Left renal pelvis (tissue), 4 donors: Measurements from ENCODE around the gene UBAC2. TPM values are rescaled to one million over a fixed set of nuclear protein-coding genes. Genes with fewer than 3 reads are reported as not detected.

ENCODE experiments used
- DNase-seq, 4 donors: peaks; one replicate each; pipeline ENCODE4 v3.0.0-alpha.2; 2013; ENCODE audit warnings: low read depth in 4 of 4, low spot score in 3 of 4
- polyA plus RNA-seq, 4 donors: library from polyadenylated mRNA; unstranded; fragments of 120-200 nt; gene quantifications; one replicate each; pipeline ENCODE4 v1.2.1, GENCODE V29; 2013; ENCODE audit not compliant: insufficient read length in 4 of 4

The UBAC2 gene
- polyA plus RNA-seq, 4 donors: 74.5 to 107 (median 94.7) TPM

DNA sequence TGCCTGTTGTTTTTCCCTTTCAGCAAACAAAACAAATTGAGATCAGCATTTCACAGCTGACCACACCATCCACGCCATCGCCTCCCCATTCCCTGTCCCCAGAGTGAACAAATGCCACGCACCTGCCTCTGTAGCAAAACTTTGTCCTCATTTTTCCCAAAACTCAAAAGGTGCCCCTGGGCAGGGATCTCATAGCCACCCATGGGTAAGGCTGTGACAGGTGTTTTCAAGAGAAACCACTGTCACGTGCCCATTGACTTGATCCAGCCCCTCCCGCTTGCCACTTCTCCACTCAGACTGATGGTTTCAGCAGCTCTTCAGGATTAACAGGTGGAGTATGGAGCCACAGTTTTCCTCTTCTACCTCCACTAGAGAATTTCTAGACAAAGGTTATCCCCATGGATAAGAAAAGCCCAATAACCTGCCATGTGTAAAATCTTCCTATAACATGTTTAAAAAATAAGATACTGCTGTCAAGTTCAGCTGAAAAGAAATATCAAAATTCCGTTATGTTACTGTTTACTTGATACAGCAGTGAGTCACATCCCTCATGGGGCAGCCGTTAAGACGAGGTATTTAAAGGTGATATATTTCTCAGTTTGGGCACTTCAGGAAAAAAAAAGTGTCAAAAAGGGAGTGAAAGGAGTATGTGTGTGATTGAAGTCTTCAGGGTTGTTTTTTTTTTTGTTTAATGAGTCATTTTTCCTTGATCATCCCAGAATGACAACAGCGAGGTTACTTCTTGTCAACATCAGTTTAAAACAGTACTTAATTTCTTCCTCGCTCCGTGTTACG is 170.0 kb downstream of the UBAC2 start:
- no peak for DNase-seq

DNA sequence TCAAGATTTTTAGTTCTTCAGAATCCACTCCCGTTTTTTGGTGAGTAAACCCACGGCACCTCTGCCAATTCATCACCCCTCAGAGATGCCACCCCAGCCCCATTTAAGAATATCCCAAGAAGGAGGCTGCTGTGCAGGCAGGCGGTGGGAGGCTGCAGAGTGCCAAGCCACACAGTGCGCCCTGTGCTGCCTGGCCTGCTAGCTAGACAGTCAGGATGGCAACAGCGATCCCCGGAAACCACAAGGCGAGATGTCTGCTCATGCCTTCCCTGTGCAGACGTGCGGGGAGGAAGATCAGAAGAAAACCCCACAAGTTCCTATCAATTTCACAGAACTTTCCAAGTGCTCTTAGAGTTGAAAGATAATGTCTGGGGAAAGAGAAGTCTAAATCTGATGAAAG is 171.3 kb downstream of the UBAC2 start:
- no peak for DNase-seq

DNA sequence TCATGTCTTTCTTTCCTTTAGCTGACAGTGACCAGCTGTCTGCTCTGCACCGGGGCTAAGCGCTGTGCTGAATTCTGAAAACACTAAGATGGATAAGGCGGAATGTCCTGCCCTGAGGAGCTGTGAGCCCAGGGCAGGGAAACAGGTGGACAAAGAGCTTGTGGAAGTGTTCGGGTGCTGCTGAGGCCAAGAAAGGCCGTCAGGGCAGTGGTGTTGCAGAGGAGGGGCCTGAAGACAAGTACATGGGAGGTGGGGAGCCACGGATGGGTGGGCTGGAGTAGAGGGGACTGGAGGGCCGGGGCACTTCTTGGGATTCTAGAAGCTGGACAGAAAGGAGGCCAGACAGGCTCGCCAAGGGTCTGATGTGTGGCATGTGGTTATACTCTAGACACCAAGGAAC is 172.8 kb downstream of the UBAC2 start:
- DNase-seq: no peak

DNA sequence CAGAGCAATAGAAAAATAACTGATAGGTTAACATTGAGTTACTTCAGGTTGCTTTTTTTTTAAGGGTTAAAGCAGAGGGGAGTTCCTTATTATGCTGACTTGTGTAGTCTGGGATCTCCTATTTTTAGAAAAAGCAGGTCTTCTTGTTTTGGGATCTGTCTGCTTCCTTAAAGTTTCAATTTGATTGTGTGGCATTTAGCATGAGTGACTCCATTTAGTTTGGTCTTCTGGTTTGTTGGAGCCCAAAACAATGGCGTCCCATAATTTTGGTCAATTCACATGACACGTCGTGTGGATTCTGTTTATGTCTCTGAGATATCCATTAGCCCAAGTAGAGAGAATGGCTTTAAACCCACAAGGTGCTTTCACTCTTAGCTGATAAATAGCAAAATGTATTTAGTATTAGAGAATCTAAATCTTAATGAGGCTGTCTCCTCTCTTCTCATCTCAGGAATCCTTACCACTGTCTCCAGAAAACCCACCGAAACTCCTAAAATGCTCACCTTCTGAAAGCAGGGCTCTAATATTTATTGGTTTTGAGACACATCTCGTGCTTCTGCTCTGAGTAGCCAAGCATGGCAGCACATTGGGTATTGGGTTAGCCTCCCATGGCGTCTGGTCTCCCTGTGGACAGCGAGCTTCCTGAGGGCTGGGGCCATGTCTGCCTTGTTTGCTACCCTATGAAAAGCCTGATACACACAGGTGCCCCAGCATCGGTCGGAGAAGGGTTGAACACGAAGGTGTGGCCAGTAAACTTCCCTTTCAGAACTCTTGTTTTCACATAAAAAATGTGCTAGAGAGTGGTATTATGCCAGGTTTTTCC is 173.7 kb downstream of the UBAC2 start:
- no peak for DNase-seq

DNA sequence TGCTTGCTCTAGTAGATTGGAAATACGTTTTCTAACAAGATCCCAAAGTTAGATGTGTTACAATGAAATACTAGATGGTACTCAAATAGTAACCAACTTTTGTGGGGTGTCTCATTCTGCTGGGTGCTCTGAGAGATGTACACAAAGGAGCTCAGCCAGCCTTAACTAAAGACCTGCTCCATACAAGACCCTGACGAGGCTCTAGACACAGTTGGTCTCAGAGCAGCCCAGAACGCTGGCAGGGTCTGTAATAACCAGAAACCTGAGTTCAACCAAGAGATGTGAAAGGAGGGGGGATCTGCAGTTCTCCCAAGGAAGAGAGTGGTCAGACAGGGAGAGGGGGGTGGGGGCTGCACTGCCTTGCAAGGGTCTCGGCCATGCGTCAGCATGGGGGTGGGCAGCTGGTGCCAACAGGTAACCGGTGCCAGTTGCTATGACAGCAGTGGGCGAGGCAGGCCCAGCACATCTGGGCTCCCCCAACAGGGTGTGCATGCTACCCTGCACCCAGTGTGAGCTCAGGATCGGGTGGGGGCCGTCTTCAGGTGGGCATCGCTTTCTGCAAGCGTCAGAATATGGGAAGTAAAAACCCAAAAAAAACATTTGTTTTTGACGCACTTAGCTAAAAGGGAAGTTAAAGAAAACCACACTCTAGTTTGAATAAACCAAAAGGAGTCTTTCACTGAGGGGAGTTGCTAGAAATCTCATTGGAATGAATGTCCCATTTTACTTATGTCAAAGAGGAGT is 174.5 kb downstream of the UBAC2 start:
- DNase-seq: no peak

DNA sequence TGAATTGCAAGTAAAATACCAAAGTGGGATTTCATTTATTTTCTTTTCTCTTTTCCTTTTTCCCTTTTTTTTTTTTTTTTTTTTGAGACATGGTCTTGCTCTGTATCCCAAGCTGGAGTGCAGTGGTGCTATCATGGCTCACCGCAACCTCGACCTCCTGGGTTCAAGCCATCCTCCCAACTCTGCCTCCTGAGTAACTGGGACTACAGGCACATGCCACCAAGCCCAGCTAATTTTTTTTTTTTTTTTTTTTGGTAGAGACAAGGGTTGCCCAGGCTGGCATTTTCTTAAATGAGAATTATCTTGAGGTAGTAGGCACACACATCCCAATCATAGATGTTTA is 175.1 kb downstream of the UBAC2 start:
- no peak for DNase-seq

DNA sequence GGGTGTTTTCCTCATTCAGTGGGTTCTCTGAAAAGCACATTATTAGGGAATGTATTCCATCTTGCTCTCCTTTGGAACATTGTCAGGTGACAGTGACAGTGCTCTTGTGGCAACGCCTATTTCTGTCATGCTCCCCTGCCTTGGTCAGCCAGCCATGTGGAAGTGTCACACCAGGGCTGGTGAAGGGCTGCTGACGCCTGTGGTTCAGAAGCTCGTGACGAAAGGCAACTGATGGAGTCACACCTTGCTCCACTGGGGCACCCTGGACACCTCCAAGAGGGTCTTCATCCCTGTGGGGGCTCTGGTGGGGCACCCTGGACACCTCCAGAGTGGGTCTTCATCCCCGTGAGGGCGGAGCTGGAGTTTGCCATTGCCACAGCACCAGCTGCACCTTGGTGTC is 175.5 kb downstream of the UBAC2 start:
- no peak for DNase-seq

DNA sequence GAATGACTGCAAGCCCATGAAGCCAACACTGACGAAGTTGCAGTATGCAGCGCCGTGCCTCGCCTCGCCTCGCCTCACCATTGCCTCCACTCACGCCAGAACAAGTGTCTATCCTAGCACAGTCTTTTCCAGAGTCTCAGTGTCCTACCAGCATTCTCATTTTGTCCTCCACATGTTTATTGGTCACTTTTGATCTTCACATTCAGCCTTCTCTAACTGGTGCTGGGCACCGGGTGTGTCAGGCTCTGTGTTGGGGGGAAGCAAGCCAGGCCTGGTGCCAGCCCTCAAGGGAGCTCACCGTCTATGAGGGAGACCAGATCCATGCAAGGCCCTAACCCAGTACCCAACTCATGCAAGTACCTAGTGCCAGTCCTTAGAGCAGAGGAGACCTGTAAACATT is 176.3 kb downstream of the UBAC2 start:
- DNase-seq: no peak

DNA sequence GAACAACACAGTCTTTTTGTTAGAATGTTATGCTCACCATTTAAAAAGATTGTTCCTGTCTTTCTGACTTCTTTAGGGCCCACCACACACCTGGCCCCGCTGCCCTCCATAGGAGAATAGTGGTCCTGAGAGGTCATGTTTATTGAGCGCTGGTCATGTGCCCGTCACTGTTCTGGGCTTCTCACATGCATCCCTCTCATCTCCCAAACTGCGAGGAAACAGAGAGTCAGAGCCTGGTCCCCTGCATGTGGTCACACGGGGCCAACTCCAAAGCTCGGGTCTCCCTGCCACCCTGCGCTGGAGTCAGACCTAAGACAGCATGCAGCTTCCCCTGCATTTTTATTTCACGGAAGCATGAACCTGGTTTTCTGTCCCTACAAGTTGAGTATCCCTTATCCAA is 177.0 kb downstream of the UBAC2 start:
- no peak for DNase-seq

DNA sequence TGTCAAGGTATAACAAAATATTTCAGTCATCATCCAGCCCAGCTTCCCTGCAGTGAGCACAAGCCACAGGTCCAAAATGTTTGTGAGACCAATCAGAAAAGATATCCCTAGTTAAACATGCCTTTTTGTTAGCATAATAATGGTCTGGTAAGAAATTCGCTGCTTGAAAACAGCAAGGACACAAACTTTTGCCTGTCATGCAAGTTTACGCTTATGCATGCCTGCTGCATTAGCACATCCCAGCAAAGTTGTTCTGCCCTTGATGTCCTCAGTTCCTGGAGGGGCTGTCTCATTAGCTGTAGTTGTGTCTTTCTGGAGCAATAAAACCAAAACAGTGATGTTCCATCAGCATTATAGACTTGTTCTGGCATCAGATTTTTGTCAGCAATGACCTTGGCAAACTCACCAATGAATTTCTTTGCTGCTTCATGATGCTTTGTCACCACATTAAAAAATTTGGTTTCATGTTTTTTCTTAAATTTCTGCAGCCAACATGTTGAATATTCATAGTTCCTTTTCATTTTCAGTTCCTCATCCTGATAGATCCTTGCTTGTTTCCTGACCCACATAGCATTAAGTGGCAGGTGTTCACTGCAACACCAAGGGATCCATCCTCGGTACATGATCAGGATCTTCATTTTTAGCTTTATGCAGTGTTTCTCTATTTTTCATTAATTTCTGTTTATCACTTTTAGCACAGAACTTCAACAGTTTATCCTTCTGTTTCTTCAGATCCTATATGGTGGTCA is 178.5 kb downstream of the UBAC2 start:
- DNase-seq: no peak

DNA sequence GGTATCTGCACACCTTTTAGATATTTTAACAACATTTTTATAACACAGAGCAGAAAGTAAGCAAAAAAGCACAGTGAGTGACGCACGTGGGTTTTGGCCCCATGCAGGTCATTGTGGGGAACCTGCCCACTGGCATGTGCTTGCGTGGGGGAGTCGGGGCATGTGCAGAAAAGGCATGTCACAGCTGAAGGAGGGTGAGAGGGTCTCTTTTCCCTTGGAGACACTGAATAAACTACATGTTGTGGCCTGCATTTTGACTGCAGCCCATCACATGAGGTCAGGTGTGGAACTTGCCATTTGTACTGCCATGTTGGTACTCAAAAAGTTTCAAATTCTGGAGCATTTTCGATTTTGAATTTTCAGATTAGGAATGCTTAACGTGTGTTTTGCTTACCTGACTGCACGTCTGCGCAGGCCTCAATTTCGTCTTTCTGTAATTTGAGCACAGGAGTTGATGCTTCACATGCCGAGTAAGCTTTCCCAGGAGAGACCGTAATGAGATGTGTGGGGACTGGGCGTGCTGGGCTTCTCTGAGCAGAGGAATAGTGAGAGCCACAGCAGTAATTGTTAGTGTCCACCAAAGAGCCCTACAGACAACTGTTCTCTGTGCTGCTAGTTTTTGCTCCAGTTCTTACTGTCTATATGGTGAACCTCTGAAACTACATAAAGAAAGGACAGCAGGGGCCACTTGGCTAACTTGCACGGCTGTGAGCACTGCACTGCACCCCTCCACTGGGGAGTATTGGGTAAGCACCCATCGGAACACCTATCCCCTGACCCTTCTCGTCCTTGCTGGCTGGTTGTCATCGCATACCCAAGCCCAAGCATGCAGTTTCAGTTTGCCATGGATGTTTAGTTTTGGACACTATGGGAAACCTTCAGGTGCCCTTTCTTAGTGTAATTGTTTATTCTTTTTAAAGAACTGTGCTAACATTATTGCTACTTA is 179.5 kb downstream of the UBAC2 start:
- DNase-seq: no peak

DNA sequence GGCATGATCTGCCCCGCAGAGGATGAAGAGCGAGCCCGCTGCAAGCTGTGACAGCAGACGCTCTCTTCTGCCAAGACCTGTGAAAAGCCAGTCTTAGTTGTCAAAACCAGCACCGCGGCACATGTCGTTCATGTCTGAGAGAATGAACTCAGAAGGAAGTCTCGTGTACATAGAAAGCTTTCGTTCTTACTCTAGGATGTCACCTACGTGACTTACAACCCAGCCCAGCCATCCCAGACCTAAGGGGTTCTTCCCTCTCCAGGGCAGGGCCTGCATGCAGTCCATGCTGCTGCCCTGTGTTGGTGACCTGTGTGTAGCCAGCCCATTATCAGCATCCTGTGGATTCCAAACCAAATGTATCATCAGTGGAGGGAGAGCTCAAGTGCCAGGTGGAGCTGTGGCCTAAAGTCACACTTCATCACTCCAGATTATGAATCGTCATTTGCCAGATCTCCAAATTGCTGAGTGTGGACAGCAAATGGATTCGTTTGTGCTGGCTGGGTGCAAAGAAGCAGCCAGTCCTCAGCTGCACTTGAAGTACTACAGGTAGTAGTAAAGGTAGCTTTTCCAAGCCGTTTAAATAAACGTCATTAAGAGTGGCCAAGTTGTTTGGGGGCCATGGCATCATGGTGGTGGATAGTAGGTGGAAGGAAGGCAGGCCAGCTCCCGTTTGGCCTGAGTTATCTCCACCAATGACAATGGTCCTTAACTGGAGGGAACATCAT is 180.4 kb downstream of the UBAC2 start:
- DNase-seq: no peak

DNA sequence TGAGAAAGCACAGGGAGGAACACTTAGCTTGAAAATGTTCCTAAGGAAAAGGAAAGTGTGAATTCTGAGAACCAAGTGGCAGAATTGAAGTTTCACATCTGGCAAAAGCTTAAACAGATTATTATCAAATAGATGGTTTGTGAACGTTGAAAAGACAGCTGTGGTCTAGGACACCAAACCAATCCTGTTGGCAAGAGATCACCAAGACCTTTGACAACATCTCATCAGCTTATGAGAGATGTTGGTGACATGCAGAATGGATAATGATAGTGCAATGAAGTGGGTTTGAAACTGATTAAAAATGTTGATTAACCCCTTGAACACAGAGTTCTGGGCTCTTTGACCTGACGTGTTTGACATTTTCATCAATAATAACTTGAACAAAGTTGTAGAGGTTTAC is 181.1 kb downstream of the UBAC2 start:
- DNase-seq: no peak

DNA sequence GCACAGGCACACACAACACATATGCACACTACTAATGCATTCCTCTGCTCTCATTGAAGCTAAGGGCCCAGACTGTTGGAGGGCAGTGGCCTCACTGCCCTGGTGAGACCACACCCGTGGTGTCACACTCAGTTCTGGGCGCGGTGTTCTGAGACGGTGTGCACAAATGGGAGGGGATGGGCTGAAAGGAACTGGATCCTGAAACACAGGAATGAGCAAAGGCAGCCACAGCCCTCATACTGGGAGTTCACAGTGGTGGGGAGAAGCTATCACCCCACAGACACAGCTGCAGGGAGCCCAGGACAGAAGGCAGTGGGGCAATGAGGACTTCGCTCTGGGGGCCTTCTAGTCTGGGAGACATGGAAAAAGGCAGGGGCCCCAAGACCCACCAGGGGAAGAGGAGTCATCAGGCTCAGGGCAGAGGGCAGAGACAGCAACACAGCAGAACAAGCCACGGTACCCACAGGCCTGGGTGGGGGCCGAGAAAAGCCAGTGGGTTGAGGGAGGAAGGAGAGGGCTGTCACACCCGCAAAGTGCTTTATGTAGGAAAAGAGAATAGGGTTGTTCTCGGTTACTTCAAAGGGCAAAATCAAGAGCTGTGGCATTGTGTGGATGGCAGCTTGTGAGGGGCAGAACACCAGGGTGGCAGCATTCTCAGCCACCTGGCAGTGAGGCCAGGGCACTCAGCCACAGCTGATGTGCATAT is 181.9 kb downstream of the UBAC2 start:
- DNase-seq: no peak

DNA sequence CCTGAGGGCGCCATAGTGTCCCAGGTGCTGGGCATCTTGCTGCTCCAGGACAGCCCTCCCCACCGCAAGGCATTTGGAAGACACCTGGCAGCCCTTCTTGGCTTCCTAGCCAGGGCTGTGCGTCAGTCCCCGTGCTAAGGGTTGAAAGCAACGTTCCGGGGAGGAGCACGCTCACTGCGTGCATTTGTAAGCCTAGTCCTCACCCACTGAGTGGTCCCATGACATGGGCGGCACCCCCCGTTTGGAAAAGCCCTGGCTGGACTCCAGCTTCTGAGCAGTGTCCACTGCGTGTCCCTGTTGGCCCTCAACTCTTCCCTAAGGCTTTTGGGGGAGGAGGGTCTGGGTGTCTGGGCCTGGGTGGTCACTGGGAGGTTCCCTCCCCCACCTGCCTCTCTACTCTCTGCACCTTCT is 182.9 kb downstream of the UBAC2 start:
- DNase-seq: no peak

DNA sequence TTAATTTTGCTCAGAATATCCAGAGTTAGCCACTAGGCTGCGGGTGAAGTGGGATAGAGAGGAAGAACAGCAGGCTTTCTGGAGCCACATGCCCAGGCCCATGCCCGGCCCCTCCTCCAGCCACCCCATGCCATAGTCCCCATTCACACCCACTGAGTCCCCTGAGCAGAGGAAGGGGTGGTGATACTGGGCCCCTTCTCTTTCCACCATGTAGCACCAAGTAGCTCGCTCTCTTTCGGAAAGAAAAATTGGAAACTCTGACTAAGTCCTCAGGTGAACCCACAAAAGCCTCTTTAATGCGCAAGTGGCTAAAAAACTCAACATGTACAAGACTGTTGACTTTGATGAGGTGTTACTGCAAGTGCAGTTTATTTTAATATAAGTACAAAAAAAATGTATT is 183.3 kb downstream of the UBAC2 start:
- DNase-seq: no peak

DNA sequence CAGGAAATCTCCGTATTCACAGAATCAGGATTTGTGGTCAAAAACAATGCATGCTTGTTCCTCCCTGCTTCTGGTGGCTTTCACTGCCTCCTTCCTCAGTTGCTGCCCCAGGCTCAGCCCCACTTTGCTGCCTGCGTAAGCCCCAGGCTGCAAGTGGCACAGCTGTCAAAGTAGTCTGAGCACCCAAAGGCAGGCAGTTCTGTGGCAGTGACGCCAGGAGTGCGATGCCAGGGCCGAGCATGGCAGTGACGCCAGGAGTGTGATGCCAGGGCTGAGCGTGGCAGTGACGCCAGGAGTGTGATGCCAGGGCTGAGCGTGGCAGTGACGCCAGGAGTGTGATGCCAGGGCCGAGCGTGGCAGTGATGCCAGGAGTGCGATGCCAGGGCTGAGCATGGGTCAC is 183.8 kb downstream of the UBAC2 start:
- no peak for DNase-seq

DNA sequence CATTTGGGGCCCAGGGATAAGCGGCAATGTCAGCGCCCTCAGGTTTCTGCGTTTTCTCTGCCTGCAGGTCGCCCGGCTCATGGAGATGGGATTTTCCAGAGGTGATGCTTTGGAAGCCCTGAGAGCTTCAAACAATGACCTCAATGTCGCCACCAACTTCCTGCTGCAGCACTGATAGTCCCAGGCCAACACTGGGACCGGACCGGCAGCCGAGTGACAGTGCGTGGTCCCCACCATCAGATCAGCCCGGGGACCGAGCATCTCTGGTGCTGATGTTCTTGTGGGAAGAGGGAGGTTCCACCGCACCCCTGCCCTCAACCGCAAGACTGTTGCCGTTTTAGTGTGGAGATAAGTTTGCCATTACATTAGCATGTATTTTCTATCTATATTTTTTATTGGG is 184.5 kb downstream of the UBAC2 start:
- no peak for DNase-seq
